GM18951 (cell line): Measurements from ENCODE around the gene DBH.

Experiments used
- POLR2A ChIP-seq: IDR thresholded peaks from 4 replicates; pipeline ENCODE4 v1.6.1; 2011; ENCODE audit warnings: mild to moderate bottlenecking; ENCODE audit not compliant: insufficient read length, insufficient read depth; ENCODE audit errors: extremely low read depth
- in situ Hi-C: fragments of 300-500 bp; cut with MboI; formaldehyde crosslinking; loops from one replicate; pipeline ENCODE4 v1.12.0; 2022; ENCODE audit warnings: low sequenced_read_pairs, mixed read lengths, inconsistent platforms; ENCODE audit not compliant: unreplicated experiment

Gene DBH

DNA sequence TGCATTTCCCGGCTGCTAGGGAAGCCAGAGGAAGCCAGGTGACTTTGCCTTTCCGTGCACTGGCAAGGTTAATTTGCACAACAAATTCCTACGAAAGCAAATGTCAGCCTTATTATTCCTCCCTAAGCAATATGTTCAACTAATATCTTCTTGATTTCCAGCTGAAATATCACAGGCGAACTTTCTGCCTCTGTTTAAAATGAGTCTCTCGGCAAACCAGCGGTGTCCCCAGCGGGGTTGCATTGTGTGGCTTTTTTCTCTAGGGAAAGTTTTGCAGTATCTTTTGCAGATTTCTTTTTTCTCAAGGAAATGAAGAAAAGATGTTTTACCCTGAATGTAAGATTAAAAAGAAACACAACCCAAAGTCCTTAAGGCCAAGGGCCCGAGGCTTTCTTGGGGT is 1.9 kb downstream of the DBH start:
- in situ Hi-C loops = no loop called here
- no peak for TF ChIP-seq POLR2A

DNA sequence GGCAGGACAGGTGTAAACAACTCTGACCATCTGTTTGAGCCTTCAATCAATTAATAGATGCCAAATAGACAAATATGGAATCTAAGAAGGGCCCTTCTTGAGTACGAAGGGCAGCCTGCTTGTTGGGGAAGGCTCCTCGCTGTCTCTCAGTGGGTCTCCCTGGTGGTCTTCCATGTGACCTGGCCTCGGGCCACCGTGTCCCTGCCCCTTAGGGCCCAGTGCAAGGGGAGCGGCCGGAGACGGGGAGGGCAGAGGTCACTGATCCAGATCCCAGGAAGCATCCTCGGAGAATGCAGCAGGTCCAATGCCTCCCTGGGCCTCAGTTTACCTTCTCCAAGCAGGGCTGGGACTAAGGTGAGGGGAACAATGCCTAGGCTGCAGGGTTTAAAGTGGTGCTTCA is 2.5 kb downstream of the DBH start:
- in situ Hi-C loops = no loop called here
- no peak for TF ChIP-seq POLR2A

DNA sequence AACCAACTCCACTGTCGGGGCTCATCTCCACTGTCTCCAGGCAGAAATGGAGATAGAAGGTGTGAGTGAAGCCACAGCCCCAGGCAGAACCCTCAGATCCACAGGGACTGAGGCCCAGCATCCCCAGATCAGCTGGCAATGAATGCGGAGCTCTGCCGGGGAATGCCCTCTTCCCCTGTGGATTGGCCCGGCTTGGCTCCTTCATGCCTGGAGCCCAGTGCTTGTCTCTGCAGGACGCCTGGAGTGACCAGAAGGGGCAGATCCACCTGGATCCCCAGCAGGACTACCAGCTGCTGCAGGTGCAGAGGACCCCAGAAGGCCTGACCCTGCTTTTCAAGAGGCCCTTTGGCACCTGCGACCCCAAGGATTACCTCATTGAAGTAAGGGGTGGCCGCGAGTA is 3.5 kb downstream of the DBH start:
- in situ Hi-C loops = no loop called here
- TF ChIP-seq POLR2A = no peak

DNA sequence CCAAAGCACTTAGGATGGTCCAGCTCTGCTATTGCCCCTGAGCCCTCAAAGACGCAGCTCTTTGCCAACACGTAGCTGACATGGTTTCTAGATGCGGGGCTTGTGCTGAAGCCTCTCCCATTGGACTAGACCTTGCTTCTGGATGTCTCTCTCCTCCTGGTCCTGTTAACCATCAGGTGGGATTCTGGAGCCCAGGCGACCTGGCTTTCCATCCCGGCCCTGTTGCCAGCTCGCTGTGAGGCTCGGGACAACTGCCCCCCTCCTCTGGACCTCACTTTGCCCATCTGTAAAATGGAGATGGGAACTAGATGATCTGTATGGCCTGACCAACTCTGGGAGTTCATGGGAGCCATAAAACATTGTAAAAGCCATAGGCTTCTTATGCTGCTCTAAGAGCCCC is 4.0 kb downstream of the DBH start:
- TF ChIP-seq POLR2A = no peak
- in situ Hi-C loops = no loop called here

DNA sequence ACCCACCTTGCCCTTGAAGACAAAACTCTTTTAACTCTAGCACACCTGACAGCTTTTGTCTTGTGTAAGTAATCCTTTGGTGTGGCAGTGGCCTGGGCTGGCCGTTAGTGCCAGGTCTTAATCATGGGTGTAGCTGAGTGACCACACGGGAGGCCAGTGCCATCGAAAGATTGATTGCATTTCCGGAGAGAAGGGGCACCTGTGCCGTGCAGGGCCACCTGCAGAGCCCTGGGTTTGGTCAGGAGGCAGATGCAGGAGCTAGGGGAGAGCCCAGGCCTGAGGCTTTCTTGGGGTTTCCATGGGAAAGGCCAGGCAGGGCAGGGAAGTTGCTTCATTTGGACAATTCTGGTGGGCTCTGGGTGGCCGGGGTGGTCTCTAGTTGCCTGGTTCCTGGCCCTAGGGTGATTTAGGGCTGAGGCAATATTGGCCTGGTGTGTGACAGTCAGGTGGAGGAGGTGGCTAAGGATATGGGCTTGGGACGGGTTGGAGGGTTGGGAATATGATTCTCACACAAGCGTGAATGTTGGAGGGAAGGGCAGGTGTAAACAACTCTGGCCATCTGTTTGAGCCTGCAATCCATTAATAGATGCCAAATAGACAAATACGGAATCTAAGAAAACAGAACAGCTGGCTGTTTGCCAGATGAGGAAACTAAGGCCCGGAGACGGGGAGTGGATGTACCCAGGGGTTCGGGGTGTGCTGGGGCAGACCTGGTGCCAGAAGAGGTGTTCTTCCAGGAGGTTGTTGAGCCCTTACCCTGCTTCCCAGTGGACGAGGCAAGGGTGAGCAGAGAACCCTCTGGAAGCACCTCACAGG is 4.6 kb downstream of the DBH start:
- in situ Hi-C loops = no loop called here
- no peak for TF ChIP-seq POLR2A

DNA sequence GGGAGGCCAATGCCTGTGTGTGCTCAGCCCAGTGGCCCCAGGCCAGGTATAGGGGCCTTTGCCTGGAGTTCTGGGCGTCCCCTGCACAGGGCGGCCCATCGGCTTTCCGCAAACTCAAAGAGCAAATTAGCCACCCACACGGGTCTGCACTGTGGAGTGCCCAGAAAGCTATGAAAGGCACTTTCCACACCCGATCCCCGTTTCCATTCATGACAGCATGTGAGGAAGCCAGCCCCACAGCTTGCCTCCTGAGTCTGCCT is 5.2 kb downstream of the DBH start:
- no peak for TF ChIP-seq POLR2A
- in situ Hi-C loops = no loop called here

DNA sequence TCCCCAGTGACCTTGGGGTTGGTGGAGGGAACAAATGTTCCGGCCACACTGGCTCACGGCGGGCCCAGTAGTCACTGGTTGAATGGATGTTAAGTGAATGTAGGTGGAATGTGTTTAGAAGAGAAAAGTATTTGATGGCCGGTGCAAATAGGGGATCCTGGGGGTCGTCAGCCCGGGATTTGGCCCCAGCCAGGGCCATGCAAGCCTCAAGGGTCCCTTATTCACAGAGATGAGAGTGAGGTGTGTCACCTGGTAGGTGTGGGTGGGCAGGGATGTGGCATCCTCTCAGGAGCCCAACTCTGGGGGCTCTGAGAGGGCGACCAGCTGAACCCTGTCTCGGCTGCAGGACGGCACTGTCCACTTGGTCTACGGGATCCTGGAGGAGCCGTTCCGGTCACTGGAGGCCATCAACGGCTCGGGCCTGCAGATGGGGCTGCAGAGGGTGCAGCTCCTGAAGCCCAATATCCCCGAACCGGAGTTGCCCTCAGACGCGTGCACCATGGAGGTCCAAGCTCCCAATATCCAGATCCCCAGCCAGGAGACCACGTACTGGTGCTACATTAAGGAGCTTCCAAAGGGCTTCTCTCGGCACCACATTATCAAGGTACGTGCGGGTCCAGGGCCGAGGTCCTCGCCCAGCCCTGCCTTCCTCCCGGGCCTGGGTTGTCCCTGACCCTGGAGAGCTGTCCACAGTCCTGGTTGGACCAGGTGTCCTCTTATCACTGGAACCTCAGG is 5.9 kb downstream of the DBH start:
- in situ Hi-C loops = no loop called here
- TF ChIP-seq POLR2A = no peak

DNA sequence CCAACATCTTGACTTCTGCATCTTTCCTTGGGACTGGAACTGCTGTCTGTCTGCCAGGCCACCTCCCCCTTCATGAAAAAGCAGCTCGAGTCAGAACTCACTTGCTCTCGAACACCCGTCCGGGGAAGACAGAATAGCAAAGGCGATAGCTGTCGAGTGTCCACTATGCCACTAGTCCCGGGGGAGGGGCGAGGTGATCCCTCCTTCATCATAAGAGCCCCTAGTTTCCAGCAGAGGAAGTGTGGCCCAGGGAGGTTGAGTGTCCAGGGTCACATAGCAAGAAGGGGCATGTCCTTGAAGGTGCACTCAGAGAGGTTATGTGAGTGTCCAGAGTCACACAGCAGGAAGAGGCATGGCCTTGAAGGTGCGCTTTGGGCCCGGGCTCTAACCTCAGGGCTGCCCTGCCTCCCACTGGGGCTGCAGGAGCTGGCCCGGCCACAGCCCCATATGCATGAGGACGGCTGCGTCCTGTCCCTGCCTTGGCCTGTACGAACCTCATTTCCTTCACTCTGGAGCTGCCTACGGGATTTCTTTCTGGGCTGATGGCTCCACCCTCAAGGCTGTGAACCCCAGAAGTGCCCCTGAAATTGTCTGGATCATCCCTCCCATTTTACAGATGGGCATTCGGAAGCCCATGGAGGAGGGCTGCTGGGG is 6.7 kb downstream of the DBH start:
- in situ Hi-C loops = no loop called here

DNA sequence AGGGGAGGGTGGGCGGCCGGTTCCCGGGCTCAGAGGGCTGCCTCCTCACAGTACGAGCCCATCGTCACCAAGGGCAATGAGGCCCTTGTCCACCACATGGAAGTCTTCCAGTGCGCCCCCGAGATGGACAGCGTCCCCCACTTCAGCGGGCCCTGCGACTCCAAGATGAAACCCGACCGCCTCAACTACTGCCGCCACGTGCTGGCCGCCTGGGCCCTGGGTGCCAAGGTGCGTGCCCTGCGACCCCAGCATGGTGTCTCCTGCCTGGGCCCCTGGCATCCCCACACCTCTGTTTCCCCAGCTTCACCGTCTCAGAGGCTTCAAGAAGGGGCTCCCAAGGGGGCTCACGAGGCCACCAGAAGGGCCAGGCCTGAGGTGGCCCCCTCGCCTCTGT is 7.2 kb downstream of the DBH start:
- in situ Hi-C loops = no loop called here
- TF ChIP-seq POLR2A = no peak

More for the DNA sequence above, 6.7 kb downstream of the DBH start:
- TF ChIP-seq POLR2A = no peak

DNA sequence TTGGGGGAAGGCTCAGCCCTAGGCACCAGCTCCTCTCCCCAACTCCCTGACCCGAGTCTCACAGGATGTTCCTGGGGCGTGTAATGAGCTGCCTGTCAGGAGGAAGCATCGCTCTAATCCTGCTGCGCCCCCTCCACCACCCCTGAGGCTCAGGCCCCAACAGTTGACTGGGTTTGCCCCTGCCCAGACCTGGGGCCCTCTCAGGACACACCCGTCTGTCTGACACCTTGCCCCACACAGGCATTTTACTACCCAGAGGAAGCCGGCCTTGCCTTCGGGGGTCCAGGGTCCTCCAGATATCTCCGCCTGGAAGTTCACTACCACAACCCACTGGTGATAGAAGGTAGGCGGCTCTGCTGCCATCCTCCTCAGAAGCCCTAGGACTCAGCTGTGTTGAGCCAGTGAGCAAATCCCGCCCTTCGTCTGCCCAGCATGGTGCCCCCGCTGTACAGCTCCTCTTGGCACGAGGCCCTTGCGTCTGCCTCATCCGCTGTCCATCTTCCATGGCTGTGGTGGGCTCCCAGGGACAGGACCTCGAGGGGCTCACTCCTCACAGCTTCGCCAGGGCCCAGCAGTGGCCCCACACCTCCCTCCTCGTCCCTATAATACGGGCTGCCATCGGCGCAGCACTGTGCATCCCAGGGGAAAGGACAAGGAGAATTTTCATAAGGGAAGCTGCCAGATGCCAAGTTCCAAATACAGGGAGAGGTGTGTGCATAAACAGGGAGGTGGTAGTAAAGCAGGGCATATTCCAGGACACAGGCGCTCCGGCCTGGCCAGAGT is 8.0 kb downstream of the DBH start:
- in situ Hi-C loops = no loop called here

DNA sequence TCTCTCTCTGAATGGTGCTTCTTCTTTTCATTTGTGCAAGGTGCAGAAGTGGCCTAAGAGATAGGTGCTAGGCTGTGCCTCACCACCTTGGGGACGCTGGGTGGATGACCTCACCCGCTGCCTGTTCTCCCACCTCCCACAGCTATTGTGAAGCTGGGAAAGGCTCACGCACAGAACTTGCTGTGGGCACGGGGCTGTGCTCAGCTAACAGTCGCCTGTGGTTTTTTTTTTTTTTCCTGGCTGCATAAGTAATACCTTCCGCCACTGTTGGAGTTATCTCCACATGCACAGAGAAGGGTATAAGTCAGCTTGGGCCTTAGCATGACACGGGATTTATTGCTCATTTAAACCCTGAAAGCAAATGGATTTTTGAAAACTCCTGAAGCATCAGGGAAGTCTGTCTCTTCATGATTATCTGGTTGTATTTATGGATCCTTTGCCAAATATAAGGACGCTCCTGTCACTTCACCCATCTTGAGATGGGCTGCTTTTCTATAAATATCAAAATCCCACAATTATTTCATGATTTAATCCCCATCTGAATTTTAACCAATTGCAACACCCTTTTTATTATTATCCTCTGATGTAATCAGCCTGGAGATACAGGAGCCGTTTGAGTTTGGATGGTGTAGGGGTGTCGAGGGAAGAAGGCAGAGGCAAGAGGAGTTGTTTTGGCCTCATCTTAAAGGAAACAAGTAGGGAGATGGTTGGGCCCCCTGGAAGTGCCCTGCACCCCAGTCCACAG is 9.0 kb downstream of the DBH start:
- no peak for TF ChIP-seq POLR2A
- in situ Hi-C loops = no loop called here

More for the DNA sequence above, 8.0 kb downstream of the DBH start:
- no peak for TF ChIP-seq POLR2A

DNA sequence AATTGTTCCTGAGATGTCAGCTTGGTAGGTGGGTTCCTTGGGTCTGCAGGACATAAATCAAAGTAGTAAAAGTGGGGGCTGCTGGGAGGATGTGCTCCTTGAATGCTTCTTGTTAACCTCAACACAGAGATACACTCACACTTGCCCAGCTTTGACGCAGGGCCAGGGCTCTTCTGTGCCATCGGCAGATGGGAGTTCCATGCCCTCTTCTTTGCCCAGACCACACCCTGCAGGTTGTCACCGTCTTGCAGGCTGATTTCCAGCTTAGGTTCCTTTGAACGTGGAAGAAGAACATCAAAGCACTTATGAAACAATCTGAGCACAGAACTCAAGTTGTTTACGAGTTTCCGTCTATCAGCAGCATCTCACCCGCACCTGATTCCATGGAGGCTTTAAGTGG is 11.0 kb downstream of the DBH start:
- in situ Hi-C loops = no loop called here
- no peak for TF ChIP-seq POLR2A
